GM12872 (cell line): ENCODE results near the gene SLC13A3.

ENCODE experiments used
- CTCF ChIP-seq: IDR thresholded peaks from 3 replicates; pipeline ENCODE4 v1.5.1; 2011; ENCODE audit warnings: low read depth, mild to moderate bottlenecking, low read length, moderate library complexity; ENCODE audit not compliant: insufficient read depth

Gene SLC13A3

GRCh38 chr20:46637427-46638133 is 13.7 kb downstream of the SLC13A3 start:
- no peak for TF ChIP-seq CTCF

- TF ChIP-seq CTCF = no peak
Measured at GRCh38 chr20:46637020-46637419, 14.2 kb downstream of the SLC13A3 start.

- TF ChIP-seq CTCF = no peak
Measured at GRCh38 chr20:46636514-46636913, 14.7 kb downstream of the SLC13A3 start.

GRCh38 chr20:46635514-46636136 is 15.6 kb downstream of the SLC13A3 start:
- no peak for TF ChIP-seq CTCF

- TF ChIP-seq CTCF = no peak
Measured at GRCh38 chr20:46634528-46634927, 16.7 kb downstream of the SLC13A3 start.

- no peak for TF ChIP-seq CTCF
Measured at GRCh38 chr20:46631874-46632446, 19.3 kb downstream of the SLC13A3 start.

- no peak for TF ChIP-seq CTCF
Measured at GRCh38 chr20:46631212-46631869, 19.9 kb downstream of the SLC13A3 start.
